ENCODE results near the gene ZFP91.

The ZFP91 gene

GRCh38 chr11:58647141-58647699, 68.4 kb downstream of the ZFP91 start:
- no peak overlapping the region for H3K4me2 ChIP-seq (ENCODE audit: low read length)

GRCh38 chr11:58647866-58648265, 69.0 kb downstream of the ZFP91 start:
- Histone ChIP-seq H3K36me3 (ENCODE audit: control insufficient read depth, low read length) (no peaks in the 10 kb centered on the region), H3F3A (ENCODE audit: control insufficient read depth, insufficient read depth) (no peaks in the 10 kb centered on the region), H3K9me2 (replicated peaks; ENCODE audit: control insufficient read depth, low read length) (no peaks in the 10 kb centered on the region), H3K27ac (ENCODE audit: low read depth, low read length) (no peak overlapping the region), H3K79me2 (ENCODE audit: control insufficient read depth, low read length) (no peaks in the 10 kb centered on the region), H4K20me1 (ENCODE audit: control insufficient read depth, insufficient read depth, low read depth, low read length) (no peaks in the 10 kb centered on the region), H3K4me2 (ENCODE audit: low read length) (no peak overlapping the region), H3K9me3 (ENCODE audit: control insufficient read depth, insufficient read depth, low read length) (peaks cover 15% of the 10 kb centered on the region), H3K27me3 (ENCODE audit: control insufficient read depth, low read length) (no peaks in the 10 kb centered on the region), H3K4me3 (ENCODE audit: low read length) (no peak overlapping the region), H3K4me1 (ENCODE audit: control insufficient read depth, low read length) (peaks cover 36% of the 10 kb centered on the region)
- TF ChIP-seq EZH2phosphoT487 (IDR thresholded peaks at IDR 0.05; ENCODE audit: borderline replicate concordance, low read length), result no peak
- TF ChIP-seq CTCF (IDR thresholded peaks at IDR 0.05; ENCODE audit: low read depth, low read length, poor library complexity, severe bottlenecking), result no peak

More at GRCh38 chr11:58647141-58647699, 68.4 kb downstream of the ZFP91 start:
- Histone ChIP-seq H3K79me2 (ENCODE audit: control insufficient read depth, low read length) (no peaks in the 10 kb centered on the region), H4K20me1 (ENCODE audit: control insufficient read depth, insufficient read depth, low read depth, low read length) (no peaks in the 10 kb centered on the region), H3K4me3 (ENCODE audit: low read length) (no peak overlapping the region), H3F3A (ENCODE audit: control insufficient read depth, insufficient read depth) (no peaks in the 10 kb centered on the region), H3K36me3 (ENCODE audit: control insufficient read depth, low read length) (no peaks in the 10 kb centered on the region), H3K4me1 (ENCODE audit: control insufficient read depth, low read length) (peaks cover 36% of the 10 kb centered on the region), H3K9me2 (replicated peaks; ENCODE audit: control insufficient read depth, low read length) (no peaks in the 10 kb centered on the region), H3K9me3 (ENCODE audit: control insufficient read depth, insufficient read depth, low read length) (peaks cover 15% of the 10 kb centered on the region), H3K27ac (ENCODE audit: low read depth, low read length) (no peak overlapping the region), H3K27me3 (ENCODE audit: control insufficient read depth, low read length) (no peaks in the 10 kb centered on the region)
- TF ChIP-seq EZH2phosphoT487 (IDR thresholded peaks at IDR 0.05; ENCODE audit: borderline replicate concordance, low read length), result no peak
- no peak for TF ChIP-seq CTCF (IDR thresholded peaks at IDR 0.05; ENCODE audit: low read depth, low read length, poor library complexity, severe bottlenecking)

- Histone ChIP-seq H3K36me3 (ENCODE audit: control insufficient read depth, low read length) (no peaks in the 10 kb centered on the region), H3K27ac (ENCODE audit: low read depth, low read length) (no peak overlapping the region), H3F3A (ENCODE audit: control insufficient read depth, insufficient read depth) (no peaks in the 10 kb centered on the region), H4K20me1 (ENCODE audit: control insufficient read depth, insufficient read depth, low read depth, low read length) (no peaks in the 10 kb centered on the region), H3K79me2 (ENCODE audit: control insufficient read depth, low read length) (no peaks in the 10 kb centered on the region), H3K9me2 (replicated peaks; ENCODE audit: control insufficient read depth, low read length) (no peaks in the 10 kb centered on the region), H3K9me3 (ENCODE audit: control insufficient read depth, insufficient read depth, low read length) (peaks cover 15% of the 10 kb centered on the region), H3K27me3 (ENCODE audit: control insufficient read depth, low read length) (no peaks in the 10 kb centered on the region), H3K4me1 (ENCODE audit: control insufficient read depth, low read length) (peaks cover 40% of the 10 kb centered on the region), H3K4me3 (ENCODE audit: low read length) (no peak overlapping the region), H3K4me2 (ENCODE audit: low read length) (peak overlapping the region; percentile 44)
- TF ChIP-seq EZH2phosphoT487 (IDR thresholded peaks at IDR 0.05; ENCODE audit: borderline replicate concordance, low read length) (no peak), CTCF (IDR thresholded peaks at IDR 0.05; ENCODE audit: low read depth, low read length, poor library complexity, severe bottlenecking) (no peak)
These were observed 70.8 kb downstream of the ZFP91 start for GRCh38 chr11:58649623-58650022.
